GM19452 (cell line): ENCODE measurements around the gene CPM.
"Not testable (repeated sequence)": the region's sequence is repeated elsewhere in the genome, so short reads cannot be mapped to it uniquely, and the experiment has no call there.

Source experiments
- ATAC-seq: cut with Tn5 transposase; IDR thresholded peaks from one replicate; pipeline ENCODE4 v1.9.1; 2021; ENCODE audit not compliant: unreplicated experiment

The CPM gene

GRCh38 chr12:68854554-68854953 lies 78.4 kb downstream of the CPM start:
- ATAC-seq = no peak

GRCh38 chr12:68854078-68854468 lies 78.9 kb downstream of the CPM start:
- ATAC-seq = no peak

- ATAC-seq = no peak
Observed at GRCh38 chr12:68853396-68854077, 79.4 kb downstream of the CPM start.

- no peak for ATAC-seq
Observed at GRCh38 chr12:68851592-68852306, 81.2 kb downstream of the CPM start.

- no peak for ATAC-seq
Observed at GRCh38 chr12:68850390-68850789, 82.6 kb downstream of the CPM start.

GRCh38 chr12:68846811-68847210 lies 86.2 kb downstream of the CPM start:
- no peak for ATAC-seq

GRCh38 chr12:68844788-68845695 lies 87.9 kb downstream of the CPM start:
- no peak for ATAC-seq

- ATAC-seq = no peak
Observed at GRCh38 chr12:68844318-68844745, 88.6 kb downstream of the CPM start.

- ATAC-seq = no peak
Observed at GRCh38 chr12:68842784-68843567, 90.0 kb downstream of the CPM start.

- ATAC-seq = no peak
Observed at GRCh38 chr12:68842123-68842522, 90.8 kb downstream of the CPM start.

GRCh38 chr12:68841717-68842116 lies 91.3 kb downstream of the CPM start:
- no peak for ATAC-seq

GRCh38 chr12:68841175-68841574 lies 91.8 kb downstream of the CPM start:
- not testable (repeated sequence) for ATAC-seq

- ATAC-seq = no peak
Observed at GRCh38 chr12:68839183-68840147, 93.5 kb downstream of the CPM start.

GRCh38 chr12:68838046-68838886 lies 94.7 kb downstream of the CPM start:
- ATAC-seq = no peak

GRCh38 chr12:68837215-68837614 lies 95.8 kb downstream of the CPM start:
- ATAC-seq = no peak

- ATAC-seq = no peak
Observed at GRCh38 chr12:68835333-68835908, 97.5 kb downstream of the CPM start.

- no peak for ATAC-seq
Observed at GRCh38 chr12:68833508-68833907, 99.5 kb downstream of the CPM start.

GRCh38 chr12:68832504-68832867 lies 100.5 kb downstream of the CPM start:
- no peak for ATAC-seq
